K562 treated with DMSO at 1 percent for 4 hours (cell line): Measurements from ENCODE around the gene CREBRF. TPM values are rescaled to one million over a fixed set of nuclear protein-coding genes. Genes with fewer than 3 reads are reported as not detected.

Experiments
- total RNA-seq: library from RNA; unstranded; fragments of 300-600 nt; gene quantifications from 2 replicates; pipeline ENCODE4 v1.2.3, GENCODE V29; 2022; ENCODE audit not compliant: insufficient read depth

The CREBRF gene, protein sequence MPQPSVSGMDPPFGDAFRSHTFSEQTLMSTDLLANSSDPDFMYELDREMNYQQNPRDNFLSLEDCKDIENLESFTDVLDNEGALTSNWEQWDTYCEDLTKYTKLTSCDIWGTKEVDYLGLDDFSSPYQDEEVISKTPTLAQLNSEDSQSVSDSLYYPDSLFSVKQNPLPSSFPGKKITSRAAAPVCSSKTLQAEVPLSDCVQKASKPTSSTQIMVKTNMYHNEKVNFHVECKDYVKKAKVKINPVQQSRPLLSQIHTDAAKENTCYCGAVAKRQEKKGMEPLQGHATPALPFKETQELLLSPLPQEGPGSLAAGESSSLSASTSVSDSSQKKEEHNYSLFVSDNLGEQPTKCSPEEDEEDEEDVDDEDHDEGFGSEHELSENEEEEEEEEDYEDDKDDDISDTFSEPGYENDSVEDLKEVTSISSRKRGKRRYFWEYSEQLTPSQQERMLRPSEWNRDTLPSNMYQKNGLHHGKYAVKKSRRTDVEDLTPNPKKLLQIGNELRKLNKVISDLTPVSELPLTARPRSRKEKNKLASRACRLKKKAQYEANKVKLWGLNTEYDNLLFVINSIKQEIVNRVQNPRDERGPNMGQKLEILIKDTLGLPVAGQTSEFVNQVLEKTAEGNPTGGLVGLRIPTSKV
- total RNA-seq, result 4.1 and 4.5 TPM in 2 replicates

DNA sequence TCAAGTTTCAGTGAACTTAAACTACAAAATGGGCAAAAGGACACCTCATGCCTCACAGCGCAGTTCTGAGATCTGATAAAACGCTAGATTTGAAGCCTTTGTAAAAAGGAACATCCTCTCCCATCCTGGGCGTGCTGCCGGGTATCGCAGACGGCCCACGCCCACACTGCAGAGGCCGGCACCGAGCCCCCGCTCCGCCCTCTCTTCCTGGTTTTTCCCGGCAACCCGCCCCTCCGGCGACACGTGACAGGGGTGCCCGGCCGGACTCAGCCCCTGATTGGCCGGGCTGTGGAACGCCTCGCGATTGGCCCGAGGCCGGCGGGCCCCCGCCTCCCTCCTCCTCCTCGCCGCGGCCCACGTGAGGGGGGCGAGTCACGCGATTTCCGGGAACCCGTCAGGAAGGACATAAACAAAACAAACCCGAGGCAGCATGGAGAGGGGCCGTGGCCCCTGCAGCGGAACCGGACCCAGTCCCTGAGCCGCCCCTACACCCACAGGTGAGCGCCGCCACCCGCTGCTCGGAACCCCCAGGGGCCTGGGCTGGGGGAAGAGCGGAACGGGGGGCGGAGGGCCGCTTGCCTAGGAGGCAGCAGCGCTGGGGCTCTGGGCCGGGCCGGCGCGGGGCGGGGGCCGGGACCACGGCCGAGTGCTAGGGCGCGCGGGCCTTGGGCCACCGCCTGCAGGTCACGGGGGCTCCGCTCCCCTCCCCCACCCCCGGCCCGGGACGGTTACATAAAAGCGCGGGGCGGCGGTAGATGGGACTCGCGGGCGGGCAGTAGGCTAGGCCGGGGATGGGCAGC, at the start of gene CREBRF:
Gene CREBRF, plus strand, starts transcription at position 370 of the 800 bp plus-strand sequence. CDS start 24,424 bp downstream, outside the sequence.

GRCh38 chr5:173144200-173145176, 88.3 kb downstream of the CREBRF start, which contains the start of gene BNIP1:
Gene BNIP1 (plus strand): TSS chr5:173144531. CDS start chr5:173144546, 15 bp downstream.

Other genes with a start within 250 kb of the CREBRF start
- gene ERGIC1, start 222.1 kb upstream of the CREBRF start, total RNA-seq, result 52.8 and 53.2 TPM in 2 replicates
- gene RPL26L1, start 96.9 kb upstream of the CREBRF start, total RNA-seq, result 57.0 and 57.7 TPM in 2 replicates
- 105 and 136 TPM in 2 replicates for gene ATP6V0E1, start 72.6 kb upstream of the CREBRF start, total RNA-seq
- gene BNIP1, start 88.2 kb downstream of the CREBRF start, total RNA-seq, result 10.6 and 12.0 TPM in 2 replicates
- gene NKX2-5, start 178.9 kb downstream of the CREBRF start, total RNA-seq, result not detected in 2 replicates